OCI-LY3 (cell line): ENCODE data around the gene AACS.

ENCODE experiments used
- EZH2phosphoT487 ChIP-seq: fragments of 200-600 bp; shearing (Covaris generic); IDR thresholded peaks from 2 replicates; pipeline ENCODE4 v1.6.1; 2018; ENCODE audit warnings: antibody characterized with exemption, mixed run types, low read depth
- TF ChIP-seq, protein P1 (sequence below): fragments of 200-600, 300-600 bp; sonication (generic); IDR thresholded peaks from 2 replicates; pipeline ENCODE4 v1.5.1; 2014; ENCODE audit warnings: antibody characterized with exemption, low read length, low read depth

DNA sequence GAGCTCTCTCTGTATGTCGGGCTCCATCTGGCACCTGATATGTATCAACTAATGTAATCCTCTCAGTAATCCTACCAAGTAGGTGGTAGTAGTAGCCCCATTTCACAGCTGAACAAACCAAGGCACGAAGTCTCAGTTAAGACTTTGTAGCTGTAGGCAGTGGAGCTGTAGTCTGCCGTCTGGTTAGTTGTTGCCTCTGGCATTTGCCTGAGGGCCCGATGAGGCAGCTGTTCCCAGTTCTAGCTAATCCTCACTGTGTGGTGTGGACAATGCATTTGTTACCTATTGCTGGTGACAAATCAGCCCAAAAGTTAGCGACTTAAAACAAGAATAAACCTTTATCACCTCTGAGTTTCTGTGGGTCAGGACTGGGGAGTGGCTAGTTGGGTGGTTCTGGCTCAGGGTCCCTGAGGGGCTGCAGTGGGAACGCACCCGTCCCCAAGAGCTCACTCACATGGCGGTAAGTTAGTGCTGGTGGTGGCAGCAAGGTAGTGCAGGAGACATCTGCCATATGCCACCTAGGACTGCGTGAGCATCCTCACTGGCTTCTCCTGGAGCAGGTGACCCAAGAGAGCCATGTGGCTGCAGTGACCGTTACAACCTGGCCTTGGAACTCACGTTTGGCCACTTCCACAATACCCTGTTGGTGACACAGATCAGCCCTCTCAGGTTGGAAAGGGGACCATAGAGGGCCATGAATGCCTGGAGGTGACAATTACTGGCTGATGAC lies 5.6 kb downstream of the AACS start:
- TF ChIP-seq, protein P1, sequence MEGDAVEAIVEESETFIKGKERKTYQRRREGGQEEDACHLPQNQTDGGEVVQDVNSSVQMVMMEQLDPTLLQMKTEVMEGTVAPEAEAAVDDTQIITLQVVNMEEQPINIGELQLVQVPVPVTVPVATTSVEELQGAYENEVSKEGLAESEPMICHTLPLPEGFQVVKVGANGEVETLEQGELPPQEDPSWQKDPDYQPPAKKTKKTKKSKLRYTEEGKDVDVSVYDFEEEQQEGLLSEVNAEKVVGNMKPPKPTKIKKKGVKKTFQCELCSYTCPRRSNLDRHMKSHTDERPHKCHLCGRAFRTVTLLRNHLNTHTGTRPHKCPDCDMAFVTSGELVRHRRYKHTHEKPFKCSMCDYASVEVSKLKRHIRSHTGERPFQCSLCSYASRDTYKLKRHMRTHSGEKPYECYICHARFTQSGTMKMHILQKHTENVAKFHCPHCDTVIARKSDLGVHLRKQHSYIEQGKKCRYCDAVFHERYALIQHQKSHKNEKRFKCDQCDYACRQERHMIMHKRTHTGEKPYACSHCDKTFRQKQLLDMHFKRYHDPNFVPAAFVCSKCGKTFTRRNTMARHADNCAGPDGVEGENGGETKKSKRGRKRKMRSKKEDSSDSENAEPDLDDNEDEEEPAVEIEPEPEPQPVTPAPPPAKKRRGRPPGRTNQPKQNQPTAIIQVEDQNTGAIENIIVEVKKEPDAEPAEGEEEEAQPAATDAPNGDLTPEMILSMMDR, result no peak
- TF ChIP-seq EZH2phosphoT487, result no peak
